ENCODE data around the gene ZNRD2. TPM values are rescaled to one million over a fixed set of nuclear protein-coding genes. Genes with fewer than 3 reads are reported as not detected.
"Not testable (repeated sequence)": the region's sequence is repeated elsewhere in the genome, so short reads cannot be mapped to it uniquely, and the experiment has no call there.

Gene ZNRD2
- 67.3 and 91.6 TPM in 2 replicates for total RNA-seq

GRCh38 chr11:65569973-65570918 lies at the start of gene ZNRD2:
Gene ZNRD2 (plus strand): TSS chr11:65570477. CDS start chr11:65570492, 15 bp downstream.
- no peaks in the 10 kb centered on the region for H3K27me3 ChIP-seq (ENCODE audit: control insufficient read depth, insufficient read depth, low read length)
- DNase-seq (ENCODE audit: low read depth), result peak; percentile 94
- H3K36me3 ChIP-seq (ENCODE audit: control insufficient read depth, insufficient read depth, low read length), result peaks cover 1% of the 10 kb centered on the region
- peak within 1 kb of the TSS; percentile 72 for H3K4me3 ChIP-seq (ENCODE audit: low read depth, low read length)
- TF ChIP-seq, protein P1, sequence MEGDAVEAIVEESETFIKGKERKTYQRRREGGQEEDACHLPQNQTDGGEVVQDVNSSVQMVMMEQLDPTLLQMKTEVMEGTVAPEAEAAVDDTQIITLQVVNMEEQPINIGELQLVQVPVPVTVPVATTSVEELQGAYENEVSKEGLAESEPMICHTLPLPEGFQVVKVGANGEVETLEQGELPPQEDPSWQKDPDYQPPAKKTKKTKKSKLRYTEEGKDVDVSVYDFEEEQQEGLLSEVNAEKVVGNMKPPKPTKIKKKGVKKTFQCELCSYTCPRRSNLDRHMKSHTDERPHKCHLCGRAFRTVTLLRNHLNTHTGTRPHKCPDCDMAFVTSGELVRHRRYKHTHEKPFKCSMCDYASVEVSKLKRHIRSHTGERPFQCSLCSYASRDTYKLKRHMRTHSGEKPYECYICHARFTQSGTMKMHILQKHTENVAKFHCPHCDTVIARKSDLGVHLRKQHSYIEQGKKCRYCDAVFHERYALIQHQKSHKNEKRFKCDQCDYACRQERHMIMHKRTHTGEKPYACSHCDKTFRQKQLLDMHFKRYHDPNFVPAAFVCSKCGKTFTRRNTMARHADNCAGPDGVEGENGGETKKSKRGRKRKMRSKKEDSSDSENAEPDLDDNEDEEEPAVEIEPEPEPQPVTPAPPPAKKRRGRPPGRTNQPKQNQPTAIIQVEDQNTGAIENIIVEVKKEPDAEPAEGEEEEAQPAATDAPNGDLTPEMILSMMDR (IDR thresholded peaks at IDR 0.05; ENCODE audit: insufficient read depth, low read length, poor library complexity, severe bottlenecking), result peak; percentile 61

- not testable (repeated sequence) for H3K27me3 ChIP-seq (ENCODE audit: control insufficient read depth, insufficient read depth, low read length); H3K4me3 ChIP-seq (ENCODE audit: low read depth, low read length); H3K36me3 ChIP-seq (ENCODE audit: control insufficient read depth, insufficient read depth, low read length); DNase-seq (ENCODE audit: low read depth)
Measured at GRCh38 chr11:65521777-65522521, 48.3 kb upstream of the ZNRD2 start.

DNA sequence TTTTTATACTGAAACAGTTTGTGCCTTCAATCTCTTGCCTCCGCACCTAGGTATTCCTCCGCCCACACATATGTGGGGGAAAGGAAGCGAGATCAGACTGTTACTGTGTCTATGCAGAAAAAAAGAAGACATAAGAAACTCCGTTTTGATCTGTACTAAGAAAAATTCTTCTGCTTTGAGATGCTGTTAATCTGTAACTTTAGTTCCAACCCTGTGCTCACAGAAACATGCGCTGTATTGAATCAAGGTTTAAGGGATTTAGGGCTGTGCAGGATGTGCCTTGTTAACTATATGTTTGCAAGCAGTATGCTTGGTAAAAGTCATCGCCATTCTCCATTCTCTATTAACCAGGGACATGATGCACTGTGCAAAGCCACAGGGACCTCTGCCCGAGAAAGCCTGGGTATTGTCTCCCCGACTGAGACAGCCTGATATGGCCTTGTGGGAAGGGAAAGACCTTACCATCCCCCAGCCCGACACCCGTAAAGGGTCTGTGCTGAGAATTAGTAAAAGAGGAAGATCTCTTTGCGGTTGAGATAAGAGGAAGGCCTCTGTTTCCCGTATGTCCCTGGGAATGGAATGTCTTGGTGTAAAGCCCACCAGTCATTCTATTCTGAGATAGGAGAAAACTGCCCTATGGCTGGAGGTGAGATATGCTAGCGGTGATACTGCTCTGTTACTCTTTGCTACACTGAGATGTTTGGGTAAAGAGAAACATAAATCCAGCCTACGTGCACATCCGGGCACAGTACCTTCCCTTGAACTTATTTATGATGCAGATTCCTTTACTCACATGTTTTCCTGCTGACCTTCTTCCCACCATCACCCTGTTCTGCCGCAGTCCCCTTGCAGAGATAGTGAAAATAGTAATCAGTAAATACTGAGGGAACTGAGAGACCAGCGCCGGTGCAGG lies 47.3 kb upstream of the ZNRD2 start:
- not testable (repeated sequence) for H3K4me3 ChIP-seq (ENCODE audit: low read depth, low read length); H3K27me3 ChIP-seq (ENCODE audit: control insufficient read depth, insufficient read depth, low read length); H3K36me3 ChIP-seq (ENCODE audit: control insufficient read depth, insufficient read depth, low read length); DNase-seq (ENCODE audit: low read depth)

GRCh38 chr11:65523631-65523968 lies 46.7 kb upstream of the ZNRD2 start:
- not testable (repeated sequence) for H3K36me3 ChIP-seq (ENCODE audit: control insufficient read depth, insufficient read depth, low read length); DNase-seq (ENCODE audit: low read depth); H3K27me3 ChIP-seq (ENCODE audit: control insufficient read depth, insufficient read depth, low read length); H3K4me3 ChIP-seq (ENCODE audit: low read depth, low read length)

GRCh38 chr11:65524014-65524740 lies 46.1 kb upstream of the ZNRD2 start:
- DNase-seq (ENCODE audit: low read depth), result no peak
- Histone ChIP-seq H3K36me3 (ENCODE audit: control insufficient read depth, insufficient read depth, low read length) (peaks cover 5% of the 10 kb centered on the region), H3K27me3 (ENCODE audit: control insufficient read depth, insufficient read depth, low read length) (no peaks in the 10 kb centered on the region), H3K4me3 (ENCODE audit: low read depth, low read length) (peak overlapping the region; percentile 24)
- TF ChIP-seq, protein P1 (IDR thresholded peaks at IDR 0.05; ENCODE audit: insufficient read depth, low read length, poor library complexity, severe bottlenecking), result no peak

DNA sequence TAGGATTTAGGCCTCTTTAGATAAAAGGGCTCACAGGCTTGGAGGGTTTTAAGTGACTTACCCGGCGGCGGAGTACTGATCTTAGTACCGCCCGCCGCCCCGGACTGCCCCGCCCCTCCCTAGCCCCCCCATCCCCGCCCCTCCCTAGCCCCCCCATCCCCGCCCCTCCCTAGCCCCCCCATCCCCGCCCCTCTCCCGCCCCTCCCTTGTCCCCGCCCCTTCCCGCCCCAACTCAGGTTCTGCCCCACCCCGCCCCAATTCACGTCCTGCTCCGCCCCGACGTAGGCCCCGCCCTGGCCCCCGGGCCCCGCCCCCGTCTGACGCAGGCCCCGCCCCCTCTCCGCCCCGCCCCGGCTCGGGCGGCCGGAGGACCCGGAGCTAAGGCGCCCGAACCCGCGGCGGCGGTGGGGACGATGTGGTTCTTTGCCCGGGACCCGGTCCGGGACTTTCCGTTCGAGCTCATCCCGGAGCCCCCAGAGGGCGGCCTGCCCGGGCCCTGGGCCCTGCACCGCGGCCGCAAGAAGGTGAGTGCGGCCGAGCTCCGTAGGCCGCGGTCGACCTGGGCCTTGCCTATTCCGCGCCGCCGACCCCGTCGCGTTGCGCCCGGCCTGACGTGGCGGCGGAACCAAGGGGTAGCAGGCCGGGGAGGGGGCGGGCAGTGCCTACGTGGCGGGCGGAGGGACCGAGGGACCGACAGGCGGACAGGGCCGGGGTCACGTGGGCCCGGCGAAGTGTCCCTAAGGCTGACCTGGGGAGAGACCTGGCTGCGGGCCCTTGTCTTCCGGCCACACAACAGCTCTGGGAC lies 45.3 kb upstream of the ZNRD2 start, which contains the start of gene SCYL1:
SCYL1 (plus strand) TSS at position 343 of the 805 bp plus-strand sequence; CDS start at position 414, 71 bp downstream.
- H3K36me3 ChIP-seq (ENCODE audit: control insufficient read depth, insufficient read depth, low read length), result peaks cover 5% of the 10 kb centered on the region
- TF ChIP-seq, protein P1 (IDR thresholded peaks at IDR 0.05; ENCODE audit: insufficient read depth, low read length, poor library complexity, severe bottlenecking), result no peak
- no peaks in the 10 kb centered on the region for H3K27me3 ChIP-seq (ENCODE audit: control insufficient read depth, insufficient read depth, low read length)
- H3K4me3 ChIP-seq (ENCODE audit: low read depth, low read length), result peak within 1 kb of the TSS; percentile 96
- no peak for DNase-seq (ENCODE audit: low read depth)
